GM21528 (cell line): ENCODE data around the gene R3HDM2.

ENCODE experiments used
- ATAC-seq: cut with Tn5 transposase; IDR thresholded peaks from one replicate; pipeline ENCODE4 v1.9.1; 2021; ENCODE audit warnings: mild to moderate bottlenecking, moderate library complexity; ENCODE audit not compliant: unreplicated experiment, low FRiP score

Gene R3HDM2

DNA sequence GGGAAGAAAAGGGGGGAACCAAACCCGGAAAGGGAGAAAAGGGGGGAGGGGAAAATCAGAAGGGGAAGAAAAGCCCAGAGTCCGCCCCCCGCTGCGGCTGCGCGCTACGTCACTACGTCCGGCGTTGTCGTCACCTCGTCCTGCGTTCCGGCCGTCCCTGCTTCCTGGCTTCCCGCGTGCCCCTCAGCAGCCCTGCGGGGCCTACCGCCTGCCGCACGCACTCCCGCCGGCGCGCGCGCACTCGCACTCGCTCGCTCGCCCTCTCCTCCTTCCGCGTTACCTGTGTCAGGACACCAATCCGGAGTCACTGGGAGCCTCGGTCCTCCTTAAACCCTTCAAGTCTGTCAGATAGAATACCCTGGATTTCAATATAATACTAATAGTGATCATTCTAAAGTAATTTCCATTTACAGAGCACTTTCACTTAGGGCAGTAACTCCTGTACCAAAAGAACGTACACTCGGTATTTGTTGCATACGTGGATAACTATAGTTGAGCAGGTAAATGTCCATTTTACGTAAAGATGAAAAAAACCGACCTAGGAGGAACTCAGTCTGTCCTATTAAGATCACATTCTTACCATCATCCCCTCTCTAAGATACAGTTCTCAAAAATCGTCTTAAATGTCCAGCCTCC lies at the start of gene R3HDM2:
Gene R3HDM2 (minus strand): TSS at position 113 of the 636 bp plus-strand sequence. CDS start 120,615 bp downstream, outside the sequence.
- peak; percentile 92 for ATAC-seq

DNA sequence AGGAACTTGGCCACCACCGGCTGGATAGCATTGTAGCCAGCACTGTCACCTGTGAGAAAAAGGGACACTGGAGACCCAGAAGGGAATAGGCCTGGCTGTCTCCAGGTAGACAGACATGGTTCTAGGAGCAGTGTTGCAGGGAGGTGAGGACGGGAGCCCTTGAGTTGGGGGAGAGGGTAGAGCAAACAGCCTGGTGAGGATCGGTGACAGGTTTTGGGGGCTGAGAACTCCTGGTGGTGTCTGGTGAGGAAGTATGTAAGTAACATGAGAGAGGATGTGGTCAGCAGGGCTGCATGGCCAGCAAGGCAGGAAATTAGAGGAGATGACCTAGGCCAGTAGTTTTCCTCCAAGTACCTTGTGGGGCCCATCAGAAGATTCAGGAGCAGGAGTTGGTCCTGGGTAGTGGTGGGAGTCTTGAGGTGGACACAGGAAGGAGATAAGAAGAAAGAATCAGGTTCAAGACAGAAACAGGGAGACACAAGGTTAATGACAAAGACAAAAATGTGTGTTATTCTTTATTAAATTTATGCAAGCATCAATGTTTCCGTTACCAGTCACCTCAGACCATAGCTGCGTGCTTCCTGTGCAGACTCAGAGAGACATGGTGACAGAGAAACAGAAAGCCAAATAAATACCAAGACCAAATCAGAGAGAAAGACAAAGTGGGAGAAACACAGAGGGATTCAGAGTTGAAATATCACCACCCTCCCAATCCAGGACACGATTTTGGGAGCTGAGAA lies 48.7 kb upstream of the R3HDM2 start, which contains the start of gene ARHGAP9:
Gene ARHGAP9 (minus strand): TSS at position 491 of the 740 bp plus-strand sequence. CDS start 460 bp downstream, at position 31.
- ATAC-seq: no peak

DNA sequence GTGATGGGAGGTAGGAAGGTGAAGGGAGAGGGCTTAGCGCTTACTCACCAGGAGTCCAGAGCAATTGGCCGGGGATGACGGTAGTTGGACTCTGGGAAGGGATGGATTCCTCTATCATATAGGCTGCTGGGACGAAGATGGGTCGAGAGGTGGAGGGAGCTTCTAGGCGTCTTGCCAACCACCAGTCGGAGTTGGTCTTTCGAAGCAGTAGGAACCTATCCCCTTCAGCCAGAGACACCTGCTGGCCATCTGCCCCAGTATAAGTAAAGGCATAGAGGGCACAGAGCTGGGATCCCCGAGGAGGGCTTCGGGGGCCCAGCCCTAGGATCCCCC lies 48.2 kb upstream of the R3HDM2 start:
- no peak for ATAC-seq

DNA sequence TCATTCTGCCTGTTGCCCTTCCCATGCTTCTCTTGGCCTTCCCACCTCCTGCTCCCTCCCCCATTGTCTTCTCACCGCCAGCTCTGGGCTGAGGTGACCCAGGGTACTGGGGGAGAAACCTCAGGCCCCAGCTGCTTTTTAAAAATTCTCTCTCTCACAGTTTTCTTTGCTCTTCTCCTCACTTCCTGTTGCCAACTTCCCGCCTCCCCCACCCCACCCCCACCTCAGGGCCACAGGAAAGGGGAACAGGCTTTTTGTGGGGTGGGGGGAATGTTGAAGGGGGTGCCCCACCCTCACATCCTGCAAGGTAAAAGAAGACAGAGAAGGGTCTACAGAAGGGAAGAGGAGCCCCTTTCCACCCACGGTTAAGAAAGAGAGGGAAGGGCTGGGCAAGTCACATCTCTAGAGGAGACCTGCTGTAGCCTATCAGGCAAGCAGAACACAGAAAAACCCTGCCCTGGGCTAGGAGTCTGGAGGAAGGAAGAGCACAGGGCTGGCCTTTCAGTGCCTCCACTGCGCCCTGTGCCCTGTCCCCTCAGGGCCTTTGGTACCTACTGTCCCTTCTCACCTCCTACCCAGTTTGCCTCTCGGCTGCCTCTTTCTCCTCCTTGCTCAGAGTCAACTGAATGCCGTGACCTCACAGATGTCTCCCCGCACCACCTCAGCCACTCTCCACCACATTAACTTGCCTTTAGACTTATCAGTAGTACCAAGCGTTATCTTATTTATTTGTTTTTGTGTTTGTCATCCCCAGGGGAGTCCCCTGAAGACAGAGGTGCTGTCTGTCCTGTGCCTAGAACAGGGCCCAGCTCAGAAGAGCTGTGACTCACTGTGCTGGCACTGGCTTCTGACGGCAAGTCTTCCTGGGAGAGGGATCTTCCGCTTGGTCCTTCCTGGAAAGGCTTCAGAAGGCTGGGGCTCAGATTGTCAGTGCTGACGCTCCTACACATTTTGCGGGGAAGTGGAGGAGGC lies 47.2 kb upstream of the R3HDM2 start:
- peak; percentile 45 for ATAC-seq

DNA sequence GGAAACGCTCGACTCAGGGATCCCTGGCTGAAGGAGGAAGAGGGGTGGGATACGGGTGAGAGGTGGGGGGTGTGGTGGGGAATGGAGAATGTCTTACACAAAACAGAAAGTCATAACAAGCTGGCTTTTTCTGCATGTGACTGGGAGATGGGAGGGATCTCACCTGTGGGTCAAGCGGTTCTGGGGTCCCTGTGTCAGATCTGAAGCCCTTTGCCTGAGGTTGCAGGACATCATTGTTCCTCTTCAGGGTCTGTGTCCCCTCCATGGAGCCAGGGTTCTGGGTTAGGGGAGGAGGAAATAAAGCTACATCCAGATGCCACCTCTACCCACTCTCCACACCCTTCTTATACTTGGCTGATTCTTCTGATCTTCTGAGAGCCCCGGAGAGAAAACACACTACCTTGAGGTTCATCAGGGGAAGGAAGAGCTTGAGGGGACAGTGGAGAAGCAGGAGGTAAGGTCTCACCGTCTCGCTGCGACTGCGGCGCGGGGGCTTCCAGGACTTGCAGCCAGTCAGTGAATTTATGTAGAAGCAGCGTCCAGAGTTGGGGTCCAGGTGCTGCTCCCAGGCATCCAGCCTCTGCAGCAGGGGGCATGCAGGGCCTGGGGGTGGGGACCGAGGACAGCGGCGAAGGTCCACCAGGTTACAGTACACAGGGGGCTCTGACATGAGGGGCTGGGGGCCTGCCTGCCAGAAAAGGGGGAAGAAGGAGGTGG lies 46.3 kb upstream of the R3HDM2 start:
- ATAC-seq: no peak

DNA sequence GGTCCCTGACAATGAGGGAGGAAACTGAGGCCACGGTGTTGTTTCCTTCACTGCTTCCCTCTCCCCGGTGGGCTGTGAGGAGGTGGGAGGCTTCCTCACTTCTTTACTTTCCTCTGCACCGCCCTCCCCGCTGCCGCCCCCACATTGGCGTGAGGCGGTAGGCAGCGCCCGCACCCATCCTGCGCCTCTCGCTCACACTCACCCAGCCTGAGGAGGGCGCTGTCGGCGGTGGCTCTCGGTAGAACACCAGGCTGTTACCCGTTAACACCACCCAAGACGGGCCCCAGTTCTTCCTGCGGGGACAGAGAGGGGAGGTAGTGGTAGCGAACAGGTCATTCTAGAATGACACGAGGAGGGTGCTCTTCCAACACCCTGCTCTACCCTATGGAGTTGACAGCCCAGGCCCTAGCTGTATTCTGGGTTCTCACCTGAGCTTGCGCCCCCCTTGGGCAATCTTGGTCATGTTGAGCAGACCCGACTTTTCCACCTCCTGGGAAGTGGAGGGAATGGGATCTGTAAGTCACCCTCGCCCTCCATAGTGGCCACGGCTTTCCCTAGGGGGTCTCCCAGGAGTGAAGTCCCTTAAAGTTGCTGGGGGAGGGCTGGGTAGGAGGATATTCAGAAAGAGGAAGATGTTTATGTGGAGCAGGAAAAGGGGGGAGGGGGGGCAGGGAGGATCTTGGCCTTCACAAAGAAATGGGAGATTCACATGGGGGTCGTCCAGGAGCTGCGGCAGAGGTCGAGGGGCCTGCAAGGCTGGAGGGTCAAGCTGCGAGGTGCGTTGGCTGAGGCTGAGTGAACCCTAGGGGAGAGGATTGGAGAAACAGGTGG lies 45.5 kb upstream of the R3HDM2 start:
- ATAC-seq: no peak

DNA sequence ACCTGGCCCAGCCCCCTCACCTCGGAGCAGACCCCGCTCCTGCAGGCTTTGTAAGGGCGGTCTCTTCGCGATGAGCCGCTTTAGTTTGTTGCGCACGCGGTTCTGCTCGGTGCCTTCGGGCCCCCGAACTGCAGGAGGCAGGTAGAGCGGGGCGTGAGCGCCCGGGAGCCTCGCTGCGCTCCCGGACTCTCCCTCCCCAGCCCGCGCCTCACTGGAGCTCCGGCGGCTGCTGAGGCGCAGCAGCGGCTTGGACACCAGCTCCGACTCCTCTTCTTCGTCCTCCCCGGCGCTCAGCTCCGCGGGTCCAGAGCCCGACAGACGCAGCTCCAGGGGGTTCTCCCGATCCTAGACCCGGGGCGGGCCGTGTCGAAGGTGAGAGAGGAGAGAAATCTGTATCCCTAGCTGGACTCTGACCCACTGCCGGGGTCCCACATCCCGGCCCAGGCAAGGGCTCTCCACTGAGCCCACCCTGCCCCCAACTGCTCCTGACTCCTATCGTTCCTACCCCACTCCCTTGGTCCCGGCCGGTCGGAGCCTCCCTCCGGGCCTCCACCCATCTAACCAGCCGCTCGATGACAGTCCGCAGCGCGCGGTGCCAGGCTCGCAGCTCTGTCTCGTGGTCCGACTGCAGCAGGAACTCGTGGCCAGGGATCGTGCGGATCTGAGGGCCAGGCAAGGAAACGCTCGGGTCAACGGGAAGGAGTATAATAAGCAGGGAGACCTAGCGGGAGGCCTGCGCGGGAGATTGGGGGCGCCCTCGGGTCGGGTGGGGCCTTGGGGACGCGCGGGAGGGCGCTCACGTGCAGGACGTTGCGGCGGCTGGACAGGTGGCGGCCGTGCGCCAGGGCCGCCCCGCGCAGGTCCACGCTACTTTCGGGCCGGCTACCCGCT lies 44.7 kb upstream of the R3HDM2 start:
- ATAC-seq: no peak

DNA sequence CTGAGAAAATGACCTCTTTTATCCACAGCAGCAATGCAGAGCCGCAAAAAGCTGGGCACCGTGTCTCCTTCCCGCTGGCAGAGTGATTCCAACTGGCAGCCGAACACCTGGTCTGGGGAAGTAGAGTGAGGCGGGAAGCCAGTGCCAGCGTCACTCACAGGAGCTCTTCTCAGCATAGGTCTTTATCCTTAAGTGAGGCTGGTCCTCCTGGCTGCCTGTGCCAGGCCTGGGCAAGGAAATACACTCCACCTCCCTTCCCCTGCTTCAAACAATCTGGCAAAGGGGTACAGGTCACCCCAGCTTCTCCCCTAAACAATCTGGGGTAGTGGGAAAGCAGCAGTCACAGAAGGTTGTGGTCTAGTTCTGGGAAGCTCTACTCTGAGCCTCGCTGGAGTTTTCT lies 44.0 kb upstream of the R3HDM2 start:
- no peak for ATAC-seq

DNA sequence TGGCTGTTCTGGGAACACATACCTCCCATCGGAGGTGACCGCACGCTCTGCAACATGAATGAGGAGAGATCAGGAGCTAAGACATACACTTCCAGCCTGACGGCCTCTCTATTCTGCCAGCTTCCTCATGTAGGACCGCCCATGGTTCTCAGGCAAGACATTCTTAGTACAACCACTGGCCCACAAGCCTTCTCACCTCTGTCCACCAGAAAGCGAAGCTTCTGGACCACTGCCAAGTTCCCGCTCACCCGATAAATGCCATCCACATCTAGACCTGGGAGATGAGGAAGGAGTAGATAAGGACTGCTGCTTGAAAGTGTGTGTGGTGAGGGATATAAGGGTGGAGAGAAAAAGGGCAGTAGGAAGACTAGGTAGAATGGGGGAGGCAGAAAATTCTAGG lies 43.6 kb upstream of the R3HDM2 start:
- no peak for ATAC-seq

DNA sequence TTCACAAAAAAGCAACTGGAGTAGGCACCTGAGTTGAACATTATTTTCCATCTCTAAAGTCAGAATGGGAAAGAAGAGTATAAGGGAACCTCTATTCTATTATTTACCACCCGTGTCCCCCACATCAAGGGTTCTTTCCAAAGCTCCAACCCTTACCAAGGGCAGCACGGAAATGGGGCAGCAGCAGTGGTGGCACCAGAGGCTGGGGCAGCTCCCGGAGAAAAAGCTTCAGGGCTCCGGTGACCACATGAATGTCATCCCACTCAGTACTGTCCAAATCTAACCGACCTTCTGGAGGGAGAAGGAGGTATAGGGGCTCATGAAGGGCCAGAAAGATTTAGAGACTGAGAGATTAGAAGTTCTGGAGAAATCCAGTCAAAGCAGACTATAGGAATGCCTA lies 43.0 kb upstream of the R3HDM2 start:
- no peak for ATAC-seq

DNA sequence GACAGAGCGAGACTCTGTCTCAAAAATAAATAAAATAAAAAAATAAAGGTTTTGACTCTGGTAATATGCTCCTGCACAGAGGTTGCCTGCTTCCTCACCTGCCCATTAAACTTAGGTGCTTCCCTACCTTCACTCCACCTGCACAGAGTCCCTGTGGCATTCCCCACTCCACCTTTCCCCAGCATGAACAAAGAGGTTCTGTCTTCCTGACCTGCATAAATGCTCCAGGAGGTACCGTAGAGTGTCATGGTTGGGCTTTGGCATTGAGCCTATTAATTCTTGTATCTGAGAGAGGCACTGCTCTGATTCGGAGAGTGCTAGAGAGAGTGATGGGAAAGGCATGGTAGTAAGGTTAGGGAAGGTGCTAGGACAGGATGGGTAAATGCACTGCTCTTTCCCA lies 42.5 kb upstream of the R3HDM2 start:
- no peak for ATAC-seq

DNA sequence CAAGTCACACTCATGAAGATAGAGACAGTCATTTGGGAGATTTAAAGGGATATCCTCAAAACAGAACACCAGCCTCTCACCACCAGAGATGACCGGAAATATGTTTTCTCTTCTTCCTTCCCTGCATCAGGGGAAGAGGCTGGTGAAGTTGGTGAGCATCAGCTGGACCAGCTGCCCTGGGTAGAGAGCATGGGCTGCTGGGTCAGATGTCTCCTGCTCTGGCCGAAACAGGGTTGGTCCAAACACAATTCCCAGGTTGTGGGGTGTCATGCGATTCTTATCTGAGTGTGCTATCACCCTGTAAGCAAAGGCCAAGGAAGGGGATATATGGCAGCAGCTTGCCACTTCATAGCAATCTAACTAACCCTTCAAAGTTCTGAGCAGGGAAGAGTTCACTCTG lies 41.5 kb upstream of the R3HDM2 start:
- ATAC-seq: no peak

DNA sequence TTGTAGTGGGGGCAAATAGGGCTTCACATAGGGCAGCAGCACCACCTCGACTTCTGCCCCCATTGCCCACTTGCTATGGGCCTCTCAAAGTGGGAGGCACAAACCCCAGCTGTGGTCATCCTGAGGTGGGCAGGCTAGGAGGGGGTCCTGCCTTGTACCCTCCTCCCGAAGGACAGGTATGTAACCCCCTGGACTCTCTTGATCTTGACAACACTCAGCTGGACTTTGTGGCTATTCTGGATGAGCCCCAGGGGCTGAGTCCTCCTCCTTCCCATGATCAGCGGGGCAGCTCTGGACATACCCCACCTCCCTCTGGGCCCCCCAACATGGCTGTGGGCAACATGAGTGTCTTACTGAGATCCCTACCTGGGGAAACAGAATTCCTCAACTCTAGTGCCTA lies 40.8 kb upstream of the R3HDM2 start:
- no peak for ATAC-seq

DNA sequence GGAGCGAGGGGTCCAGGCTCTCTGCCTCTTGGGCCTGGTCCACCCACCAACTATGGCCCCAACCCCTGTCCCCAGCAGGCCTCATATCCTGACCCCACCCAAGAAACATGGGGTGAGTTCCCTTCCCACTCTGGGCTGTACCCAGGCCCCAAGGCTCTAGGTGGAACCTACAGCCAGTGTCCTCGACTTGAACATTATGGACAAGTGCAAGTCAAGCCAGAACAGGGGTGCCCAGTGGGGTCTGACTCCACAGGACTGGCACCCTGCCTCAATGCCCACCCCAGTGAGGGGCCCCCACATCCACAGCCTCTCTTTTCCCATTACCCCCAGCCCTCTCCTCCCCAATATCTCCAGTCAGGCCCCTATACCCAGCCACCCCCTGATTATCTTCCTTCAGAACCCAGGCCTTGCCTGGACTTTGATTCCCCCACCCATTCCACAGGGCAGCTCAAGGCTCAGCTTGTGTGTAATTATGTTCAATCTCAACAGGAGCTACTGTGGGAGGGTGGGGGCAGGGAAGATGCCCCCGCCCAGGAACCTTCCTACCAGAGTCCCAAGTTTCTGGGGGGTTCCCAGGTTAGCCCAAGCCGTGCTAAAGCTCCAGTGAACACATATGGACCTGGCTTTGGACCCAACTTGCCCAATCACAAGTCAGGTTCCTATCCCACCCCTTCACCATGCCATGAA lies 40.3 kb upstream of the R3HDM2 start:
- no peak for ATAC-seq

DNA sequence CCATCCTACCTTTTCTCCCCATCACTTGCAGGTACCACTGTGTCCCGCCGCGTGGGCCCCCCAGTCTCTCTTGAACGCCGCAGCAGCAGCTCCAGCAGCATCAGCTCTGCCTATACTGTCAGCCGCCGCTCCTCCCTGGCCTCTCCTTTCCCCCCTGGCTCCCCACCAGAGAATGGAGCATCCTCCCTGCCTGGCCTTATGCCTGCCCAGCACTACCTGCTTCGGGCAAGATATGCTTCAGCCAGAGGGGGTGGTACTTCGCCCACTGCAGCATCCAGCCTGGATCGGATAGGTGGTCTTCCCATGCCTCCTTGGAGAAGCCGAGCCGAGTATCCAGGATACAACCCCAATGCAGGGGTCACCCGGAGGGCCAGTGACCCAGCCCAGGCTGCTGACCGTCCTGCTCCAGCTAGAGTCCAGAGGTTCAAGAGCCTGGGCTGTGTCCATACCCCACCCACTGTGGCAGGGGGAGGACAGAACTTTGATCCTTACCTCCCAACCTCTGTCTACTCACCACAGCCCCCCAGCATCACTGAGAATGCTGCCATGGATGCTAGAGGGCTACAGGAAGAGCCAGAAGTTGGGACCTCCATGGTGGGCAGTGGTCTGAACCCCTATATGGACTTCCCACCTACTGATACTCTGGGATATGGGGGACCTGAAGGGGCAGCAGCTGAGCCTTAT lies 39.6 kb upstream of the R3HDM2 start:
- ATAC-seq: no peak

DNA sequence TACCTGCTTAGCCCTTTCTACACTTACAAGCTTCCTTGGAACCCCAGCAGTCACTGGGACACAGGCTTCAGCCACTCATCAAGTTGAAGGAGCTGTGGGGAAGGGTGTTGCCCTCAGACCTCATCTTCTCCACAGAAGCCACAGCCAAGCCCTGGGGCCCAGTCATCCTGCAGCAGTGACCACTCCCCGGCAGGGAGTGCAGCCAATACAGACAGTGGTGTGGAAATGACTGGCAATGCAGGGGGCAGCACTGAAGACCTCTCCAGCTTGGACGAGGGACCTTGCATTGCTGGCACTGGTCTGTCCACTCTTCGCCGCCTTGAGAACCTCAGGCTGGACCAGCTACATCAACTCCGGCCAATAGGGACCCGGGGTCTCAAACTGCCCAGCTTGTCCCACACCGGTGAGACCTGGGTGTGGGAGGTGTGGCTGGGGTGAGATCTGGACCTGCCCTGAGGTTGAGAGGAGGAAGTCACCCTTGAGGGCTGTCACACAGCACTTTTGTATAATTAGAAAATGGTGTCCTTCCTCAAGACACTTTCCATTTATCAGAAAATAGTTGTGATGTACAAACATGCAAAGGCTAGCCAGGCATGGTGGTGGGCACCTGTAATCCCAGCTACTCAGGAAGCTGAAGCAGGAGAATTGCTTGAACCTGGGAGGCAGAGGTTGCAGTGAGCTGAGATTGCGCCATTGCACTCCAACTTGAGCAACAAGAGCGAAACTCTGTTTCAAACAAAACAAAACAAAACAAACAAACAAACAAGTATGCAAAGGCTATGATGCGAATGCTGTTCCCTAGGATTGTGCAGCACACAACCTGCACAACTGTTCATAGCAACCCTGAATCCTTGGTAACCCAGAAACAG lies 38.7 kb upstream of the R3HDM2 start:
- no peak for ATAC-seq

DNA sequence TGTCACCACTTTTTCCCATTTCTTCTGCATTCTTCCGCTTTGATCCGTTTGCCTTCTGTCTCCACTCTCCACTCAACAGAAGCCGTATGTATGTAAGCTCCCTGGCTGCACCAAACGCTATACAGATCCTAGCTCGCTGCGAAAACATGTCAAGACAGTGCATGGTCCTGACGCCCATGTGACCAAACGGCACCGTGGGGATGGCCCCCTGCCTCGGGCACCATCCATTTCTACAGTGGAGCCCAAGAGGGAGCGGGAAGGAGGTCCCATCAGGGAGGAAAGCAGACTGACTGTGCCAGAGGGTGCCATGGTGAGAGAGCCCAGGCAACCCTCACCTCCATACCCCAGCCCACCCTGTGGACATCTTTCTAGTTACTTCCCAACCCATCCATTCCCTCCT lies 37.1 kb upstream of the R3HDM2 start:
- ATAC-seq: no peak
